SK-N-DZ (cell line): ENCODE data around the gene RPL39L. TPM values are rescaled to one million over a fixed set of nuclear protein-coding genes. Genes with fewer than 3 reads are reported as not detected.
A peak's percentile ranks its signal among the peaks of the same experiment; 100 is the strongest.
"Not testable (repeated sequence)": the region's sequence is repeated elsewhere in the genome, so short reads cannot be mapped to it uniquely, and the experiment has no call there.

Experiments used
- DNase-seq: peaks from one replicate; pipeline ENCODE4 v3.0.0-alpha.2; 2015; ENCODE audit warnings: low spot score
- polyA plus RNA-seq, 2 experiments: library from polyadenylated mRNA; depleted of rRNA; stranded (reverse); fragments of >200 nt; gene quantifications; 2 replicates each; pipeline ENCODE4 v1.2.3, GENCODE V29; 2014

RPL39L gene
- 78.2 and 110 TPM in 2 replicates for polyA plus RNA-seq (2014; cell fraction: cytosol; rRNA removed)
- 37.2 and 55.6 TPM in 2 replicates for polyA plus RNA-seq (2014; cell fraction: nucleus; rRNA removed)

GRCh38 chr3:187139126-187139894, at the start of gene RPL39L:
Gene RPL39L (minus strand): TSS chr3:187139496. CDS start chr3:187121300, 18,196 bp downstream.
- peak; percentile 84 for DNase-seq

- no peak for DNase-seq
These were observed 49.6 kb upstream of the RPL39L start for GRCh38 chr3:187188931-187189330.

GRCh38 chr3:187186801-187187421, 47.6 kb upstream of the RPL39L start:
- DNase-seq, result no peak

DNA sequence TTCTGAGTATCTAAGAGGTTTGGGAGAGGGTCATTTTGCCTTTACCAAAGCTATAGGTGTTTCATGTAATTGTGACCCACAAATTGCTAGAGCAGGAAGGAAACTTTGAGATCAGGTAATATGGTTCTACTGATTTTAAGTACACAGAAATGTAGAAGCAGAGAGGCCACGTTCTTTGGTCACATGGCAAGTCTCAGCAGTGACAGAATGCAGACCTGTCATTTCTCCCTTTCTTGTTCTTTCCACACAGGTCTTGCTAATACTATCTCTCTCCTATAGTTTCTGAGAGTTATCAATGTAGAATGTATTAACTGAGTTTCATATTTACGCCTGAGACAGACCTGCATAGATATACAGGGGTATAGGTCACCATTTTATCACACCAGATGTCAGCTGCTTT, 47.1 kb upstream of the RPL39L start:
- DNase-seq, result no peak

DNA sequence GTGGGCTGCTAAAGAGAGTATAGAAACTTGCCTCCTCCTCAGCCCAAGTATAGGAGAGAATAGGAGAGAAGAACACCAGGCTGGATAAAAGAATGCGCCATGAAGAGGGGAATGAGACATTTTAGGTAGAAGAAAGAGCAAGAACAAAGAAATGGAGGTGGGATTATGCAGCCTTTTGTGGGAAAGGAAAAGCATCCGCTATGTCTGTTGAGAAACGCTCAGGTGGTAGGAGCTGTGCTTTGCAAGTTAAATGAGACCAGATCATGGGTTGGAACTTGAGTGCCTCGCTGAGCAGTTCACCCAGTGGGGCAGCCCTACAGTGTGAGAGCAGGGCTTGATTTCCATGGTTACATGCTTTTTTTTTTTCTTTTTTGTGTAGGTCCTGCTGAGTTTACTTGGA, 46.5 kb upstream of the RPL39L start:
- DNase-seq, result no peak

- no peak for DNase-seq
These were observed 44.6 kb upstream of the RPL39L start for GRCh38 chr3:187183903-187184302.

DNA sequence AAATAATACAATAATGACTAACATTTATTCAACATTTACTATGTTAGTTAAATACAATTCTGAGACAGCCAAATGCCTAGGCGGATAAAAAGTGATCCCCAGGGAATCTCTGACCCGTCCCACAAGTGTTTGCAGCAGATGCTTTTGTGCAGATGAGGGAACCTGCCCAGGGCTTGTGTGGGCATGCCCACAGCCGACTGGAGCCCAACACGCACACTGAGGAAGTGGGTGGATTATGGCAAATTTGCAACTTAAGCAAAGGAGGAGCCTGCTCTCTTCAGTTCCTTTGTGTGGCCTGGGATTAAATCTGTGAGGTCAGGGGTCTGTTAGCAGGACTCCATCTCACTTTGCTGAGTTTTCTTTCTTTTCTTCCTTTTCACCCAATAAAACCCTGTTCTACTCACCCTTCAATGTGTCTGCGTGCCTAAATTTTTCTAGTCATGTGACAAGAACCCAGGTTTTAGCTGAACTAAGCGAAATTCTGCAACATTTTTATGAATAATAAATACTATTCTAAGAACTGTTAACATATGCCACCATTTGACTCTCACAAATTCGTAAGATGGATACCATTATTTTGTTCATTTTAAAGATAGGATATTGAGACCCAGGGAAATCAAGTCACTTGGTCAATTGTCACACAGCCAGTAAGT, 44.0 kb upstream of the RPL39L start:
- no peak for DNase-seq

DNA sequence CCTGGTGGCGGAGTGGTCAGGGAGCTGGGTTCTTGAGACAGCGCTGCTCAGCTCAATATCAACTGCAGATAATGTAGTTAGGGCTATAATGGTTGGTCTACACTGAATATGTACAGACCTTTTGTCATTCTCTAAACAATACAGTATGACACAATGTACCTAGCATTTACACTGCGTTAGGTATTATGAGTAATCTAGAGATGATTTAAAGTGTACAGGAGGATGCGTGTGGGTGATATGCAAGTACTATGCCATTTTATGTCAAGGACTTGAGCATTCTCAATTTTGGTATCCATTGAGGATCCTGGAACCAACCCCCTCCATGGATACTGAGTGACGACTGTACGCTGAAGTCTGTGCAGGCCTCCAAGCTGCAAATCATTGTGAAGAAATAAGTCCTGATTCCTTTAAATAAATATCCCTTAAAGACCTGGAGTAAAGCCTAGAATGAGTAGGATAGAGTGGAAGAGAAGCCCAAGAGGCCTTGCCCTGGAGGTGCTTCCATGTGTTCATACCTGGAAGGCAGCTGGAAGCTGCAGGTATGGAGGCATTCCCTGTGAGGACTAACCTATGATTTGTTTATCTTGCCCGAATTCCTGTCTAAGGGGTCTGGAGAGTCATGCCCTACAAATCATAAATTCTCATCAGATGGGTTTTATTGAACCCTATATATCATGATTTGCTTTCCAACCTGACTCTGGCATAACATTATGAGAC, 42.3 kb upstream of the RPL39L start:
- DNase-seq, result no peak

DNA sequence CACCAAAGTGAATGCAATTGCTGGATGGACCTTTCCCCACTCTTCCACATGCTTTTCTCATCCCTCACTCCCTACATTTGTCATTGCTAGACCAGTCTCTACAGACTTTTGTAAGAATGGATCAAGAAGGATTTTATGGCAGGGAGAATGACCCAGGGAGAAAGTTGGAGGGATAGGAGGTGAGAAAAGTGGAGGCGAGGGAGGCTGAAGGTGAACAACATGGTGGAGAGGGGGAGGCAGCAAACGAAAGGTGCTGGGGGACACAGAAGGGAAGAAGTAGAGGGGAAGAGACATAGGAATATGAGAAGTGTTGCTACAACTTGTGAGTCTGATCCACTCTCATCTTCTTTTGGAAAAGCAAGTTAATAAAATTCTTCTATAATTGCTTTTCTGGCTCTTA, 33.6 kb upstream of the RPL39L start:
- no peak for DNase-seq

DNA sequence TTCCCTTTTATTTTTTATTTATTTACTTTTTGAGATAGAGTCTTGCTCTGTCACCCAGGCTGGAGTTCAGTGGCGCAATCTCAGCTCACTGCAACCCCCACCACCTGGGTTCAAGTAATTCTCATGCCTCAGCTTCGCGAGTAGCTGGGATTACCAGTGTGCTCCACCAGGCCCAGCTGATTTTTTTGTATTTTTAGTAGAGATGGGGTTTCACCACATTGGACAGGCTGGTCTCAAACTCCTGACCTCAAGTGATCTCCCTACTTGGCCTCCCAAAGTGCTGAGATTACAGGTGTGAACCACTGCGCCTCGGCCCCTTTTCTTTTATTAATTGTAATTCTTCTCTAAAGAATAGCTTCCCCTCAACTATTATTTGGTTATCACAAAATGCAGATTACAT, 31.6 kb upstream of the RPL39L start:
- DNase-seq, result not testable (repeated sequence)

GRCh38 chr3:187169231-187169960, 30.1 kb upstream of the RPL39L start:
- DNase-seq, result no peak

DNA sequence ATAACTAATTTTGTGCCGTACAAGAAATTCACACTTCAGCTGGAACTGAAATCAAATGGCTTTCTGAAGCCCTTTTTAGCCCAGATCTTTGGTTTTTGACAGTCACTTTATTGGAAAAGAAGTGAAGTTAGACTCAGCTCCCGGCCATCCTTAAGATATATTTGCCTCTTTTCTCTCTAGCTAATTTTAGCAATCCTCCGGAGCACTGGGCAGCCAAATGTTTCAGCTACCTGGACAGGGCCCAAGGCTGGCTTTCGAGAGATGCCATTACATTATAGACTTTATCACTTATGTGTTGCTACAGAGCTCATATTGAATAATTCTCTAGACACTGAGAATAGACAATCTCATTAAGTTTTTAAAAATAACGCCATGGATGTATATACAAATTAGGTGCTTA, 28.5 kb upstream of the RPL39L start:
- no peak for DNase-seq

DNA sequence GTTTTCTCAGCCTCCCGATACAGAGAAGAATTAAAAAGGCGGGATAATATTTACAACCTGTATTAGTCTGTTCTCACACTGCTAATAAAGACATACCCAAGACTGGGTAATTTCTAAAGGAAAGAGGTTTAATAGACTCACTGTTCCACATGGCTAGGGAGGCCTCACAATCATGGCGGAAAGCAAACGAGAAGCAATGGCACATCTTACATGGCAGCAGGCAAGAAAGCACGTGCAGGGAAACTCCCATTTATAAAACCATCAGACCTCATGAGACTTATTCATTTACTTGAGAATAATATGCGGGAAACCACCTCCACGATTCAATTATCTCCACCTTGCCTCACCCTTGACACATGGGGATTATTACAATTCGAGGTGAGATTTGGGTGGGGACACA, 27.5 kb upstream of the RPL39L start:
- DNase-seq, result no peak

- peak; percentile 71 for DNase-seq
These were observed 25.8 kb upstream of the RPL39L start for GRCh38 chr3:187165144-187165543.

DNA sequence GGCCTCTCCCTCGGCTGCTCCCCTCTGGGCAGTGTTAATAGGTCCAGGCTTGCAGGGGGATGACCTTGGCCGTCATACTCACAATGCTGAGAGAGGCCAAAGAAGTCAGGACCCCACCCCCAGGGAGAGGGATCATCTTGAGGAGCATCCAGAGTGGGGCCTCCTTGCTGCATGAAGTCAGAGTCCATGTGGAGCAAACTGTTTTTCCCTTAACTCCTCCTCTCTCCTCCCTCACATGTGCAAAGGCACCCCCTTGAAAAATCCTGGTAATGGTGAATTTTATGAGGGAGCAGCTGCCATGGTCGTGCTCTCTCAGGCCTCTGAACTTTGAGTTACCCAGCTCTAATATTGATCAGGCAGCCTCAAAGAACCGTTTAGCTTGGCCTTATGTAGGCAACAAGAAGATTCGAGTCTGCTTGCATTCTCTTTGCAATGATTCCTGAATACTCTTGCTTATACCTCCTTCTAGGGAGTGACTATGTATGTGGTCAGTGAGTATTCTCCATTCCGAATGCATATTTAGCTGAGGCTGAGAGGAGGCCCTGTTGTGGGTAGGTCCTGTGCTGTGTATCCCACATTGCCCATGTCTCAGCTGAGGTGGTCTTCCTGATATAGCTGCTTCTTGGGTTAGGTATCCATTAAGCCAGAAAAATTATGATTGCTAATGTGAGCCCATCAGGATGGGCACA, 23.1 kb upstream of the RPL39L start:
- no peak for DNase-seq

GRCh38 chr3:187161556-187161955, 22.3 kb upstream of the RPL39L start:
- no peak for DNase-seq

DNA sequence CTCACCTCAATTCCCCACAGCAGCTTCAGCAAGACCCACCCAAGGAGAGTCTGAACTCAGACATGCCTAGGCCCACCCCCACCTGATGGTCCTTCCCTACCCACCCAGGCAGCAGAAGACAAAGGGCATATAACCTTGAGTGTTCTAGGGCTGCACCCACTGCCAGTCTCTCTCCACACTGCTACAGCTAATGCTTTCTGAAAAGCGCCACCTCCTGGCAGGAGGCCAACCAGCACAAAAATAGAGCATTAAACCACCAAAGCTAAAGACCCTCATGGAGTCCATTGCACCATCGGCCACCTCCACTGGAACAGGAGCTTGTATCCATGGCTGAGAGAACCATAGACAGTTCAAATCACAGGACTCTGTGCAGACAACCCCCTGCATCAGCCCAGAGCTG, 11.3 kb upstream of the RPL39L start:
- peak; percentile 30 for DNase-seq

- DNase-seq, result no peak
These were observed 10.9 kb upstream of the RPL39L start for GRCh38 chr3:187150186-187150585.

GRCh38 chr3:187146389-187146788, 7.1 kb upstream of the RPL39L start:
- DNase-seq, result no peak

GRCh38 chr3:187145149-187145895, 6.0 kb upstream of the RPL39L start:
- no peak for DNase-seq
